NCI-H82 treated with DMSO at 0.1 percent for 48 hours (cell line): ENCODE measurements around the gene ZSCAN10.

Source experiments
- DNase-seq: peaks from one replicate; lab custom pipeline; 2025; ENCODE audit not compliant: unreplicated experiment; lab: John Stamatoyannopoulos, UW

The ZSCAN10 gene

GRCh38 chr16:3049921-3050481 is 49.1 kb downstream of the ZSCAN10 start:
- DNase-seq: no peak

- no peak for DNase-seq
These were observed 51.7 kb downstream of the ZSCAN10 start for GRCh38 chr16:3047387-3047720.

DNA sequence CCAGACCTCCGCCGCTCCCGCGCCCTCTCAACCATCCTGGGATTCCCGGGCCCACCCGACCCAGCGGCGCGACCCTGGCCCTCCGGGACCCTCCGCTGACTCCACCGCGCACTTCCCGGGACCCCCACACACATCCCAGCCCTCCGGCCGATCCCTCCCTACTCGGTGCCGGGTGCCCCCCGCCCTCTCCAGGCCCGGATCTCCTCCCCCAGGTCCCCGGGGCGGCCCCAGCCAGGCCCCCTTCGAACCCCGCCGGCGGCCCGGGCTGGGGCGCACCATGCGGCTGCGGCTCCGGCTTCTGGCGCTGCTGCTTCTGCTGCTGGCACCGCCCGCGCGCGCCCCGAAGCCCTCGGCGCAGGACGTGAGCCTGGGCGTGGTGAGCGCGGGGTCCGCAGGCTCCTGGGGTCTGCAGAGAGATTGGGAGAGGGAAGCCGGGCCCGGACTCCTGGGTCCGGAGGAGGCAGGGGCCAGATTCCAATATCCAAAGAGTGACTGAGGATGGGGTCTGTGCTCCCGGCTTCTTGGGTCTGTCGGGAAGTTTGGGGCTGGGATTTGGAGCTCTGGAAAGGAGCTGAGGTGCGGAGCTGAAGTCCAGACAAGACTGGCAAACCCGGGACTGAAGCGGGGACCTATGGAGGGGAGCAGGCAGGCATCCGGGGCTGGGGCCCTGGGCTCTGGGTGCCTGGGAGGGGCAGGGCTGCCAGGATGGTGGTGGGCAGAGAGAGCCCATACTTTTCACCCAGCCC is 52.3 kb downstream of the ZSCAN10 start:
- no peak for DNase-seq

GRCh38 chr16:3045758-3046640 is 53.1 kb downstream of the ZSCAN10 start, which contains the start of gene MMP25:
Gene MMP25 (plus strand): TSS chr16:3046561. CDS start chr16:3046918, 357 bp downstream.
- no peak for DNase-seq

- no peak for DNase-seq
These were observed 54.4 kb downstream of the ZSCAN10 start for GRCh38 chr16:3044708-3045107.

- DNase-seq: no peak
These were observed 56.7 kb downstream of the ZSCAN10 start for GRCh38 chr16:3042376-3042775.

DNA sequence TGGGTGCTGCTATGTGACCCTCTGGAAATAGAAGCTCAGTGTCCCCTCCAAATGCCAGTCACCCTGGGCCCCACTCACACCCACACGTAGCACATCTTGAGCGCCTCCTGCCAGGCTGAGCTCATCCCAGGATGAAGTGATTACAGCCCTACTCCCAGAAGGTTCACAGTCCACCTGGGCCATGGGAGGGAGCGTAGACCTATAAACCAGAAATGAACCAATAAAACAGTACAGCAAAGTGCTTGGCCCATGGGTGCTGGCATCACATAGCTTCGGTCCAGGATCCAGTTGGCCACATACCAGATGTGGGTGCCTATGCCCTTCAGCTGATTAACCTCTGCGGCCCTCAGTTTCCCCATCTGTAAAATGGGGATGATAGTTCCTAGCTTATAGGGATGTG is 60.2 kb downstream of the ZSCAN10 start:
- DNase-seq: no peak
